ENCODE data around the gene IFITM5.

The IFITM5 gene

GRCh38 chr11:257766-258493, 41.4 kb downstream of the IFITM5 start:
- DNase-seq, result no peak

DNA sequence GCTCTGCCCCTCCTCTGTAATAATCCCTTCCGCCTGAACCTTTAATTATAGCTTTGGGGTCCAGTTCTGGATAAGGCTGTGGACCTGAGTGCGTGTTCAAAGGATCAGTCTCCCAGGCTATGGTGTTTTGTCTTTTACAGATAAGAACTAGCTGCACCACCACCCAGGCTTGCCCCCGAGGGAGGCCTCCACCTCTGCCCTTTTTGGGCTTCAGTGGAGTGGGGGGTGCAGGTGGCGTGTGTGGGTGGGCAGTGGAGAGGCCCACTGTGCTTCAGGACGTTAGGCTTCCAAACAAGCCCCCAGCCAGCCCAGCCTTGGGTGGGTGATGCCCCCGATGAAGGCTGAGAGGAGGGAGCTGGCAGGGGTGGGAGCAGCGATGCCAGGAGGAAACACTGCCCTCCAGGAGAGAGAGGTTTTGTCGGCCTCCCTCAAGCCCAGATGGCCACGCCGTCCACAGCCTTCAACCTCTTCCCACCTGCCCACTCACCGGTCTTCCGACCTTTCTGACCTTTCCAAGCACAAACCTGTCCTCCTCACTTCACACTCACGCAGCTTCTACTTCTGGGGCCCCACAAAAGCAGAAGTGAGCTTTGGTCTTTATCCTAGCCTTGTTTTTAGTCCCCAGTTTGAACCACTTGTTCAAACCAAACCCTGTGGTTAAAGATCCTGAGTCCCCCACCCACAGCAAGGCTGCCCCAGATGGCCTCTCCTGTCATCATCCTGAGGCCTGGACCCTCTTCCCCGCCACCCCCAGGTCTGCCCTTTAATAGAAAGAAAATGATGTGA, 42.2 kb downstream of the IFITM5 start:
- no peak for DNase-seq

DNA sequence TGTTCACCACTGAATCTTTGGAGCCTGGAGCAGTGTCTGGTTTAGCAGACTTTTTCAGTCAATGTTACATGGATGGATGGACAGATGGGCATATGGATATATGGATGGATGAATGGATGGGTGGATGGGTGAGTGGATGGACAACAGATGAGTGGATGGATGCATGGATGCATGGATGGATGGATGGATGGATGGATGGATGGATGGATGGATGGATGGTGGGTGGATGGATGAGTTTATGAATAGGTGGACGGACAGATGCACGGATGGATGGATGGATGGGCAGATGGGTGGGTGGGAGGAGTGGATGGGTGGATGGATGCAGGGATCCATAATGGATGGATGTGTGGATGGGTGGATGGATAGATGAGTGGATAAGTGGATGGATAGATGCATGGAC, 43.5 kb downstream of the IFITM5 start:
- DNase-seq, result no peak

DNA sequence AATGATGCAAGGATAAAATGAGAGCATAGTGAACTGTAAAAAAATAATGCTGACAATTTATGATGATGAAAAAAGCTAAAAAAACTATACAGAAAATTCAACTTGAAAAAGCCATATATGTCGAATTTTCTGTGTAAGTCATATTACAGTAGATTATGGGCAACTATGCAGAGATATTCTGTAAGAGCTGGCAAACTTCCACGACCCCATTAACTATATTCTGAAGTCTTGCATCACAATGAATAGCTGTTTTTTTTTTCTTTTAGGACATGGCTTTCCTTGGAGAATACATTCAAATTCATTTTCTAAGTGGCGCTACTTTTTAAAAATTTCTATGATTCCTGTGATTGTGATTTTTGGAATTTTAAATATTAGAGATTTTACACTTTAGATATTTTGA, 44.1 kb downstream of the IFITM5 start:
- DNase-seq, result no peak

- no peak for DNase-seq
Measured at GRCh38 chr11:253886-254270, 45.4 kb downstream of the IFITM5 start.

DNA sequence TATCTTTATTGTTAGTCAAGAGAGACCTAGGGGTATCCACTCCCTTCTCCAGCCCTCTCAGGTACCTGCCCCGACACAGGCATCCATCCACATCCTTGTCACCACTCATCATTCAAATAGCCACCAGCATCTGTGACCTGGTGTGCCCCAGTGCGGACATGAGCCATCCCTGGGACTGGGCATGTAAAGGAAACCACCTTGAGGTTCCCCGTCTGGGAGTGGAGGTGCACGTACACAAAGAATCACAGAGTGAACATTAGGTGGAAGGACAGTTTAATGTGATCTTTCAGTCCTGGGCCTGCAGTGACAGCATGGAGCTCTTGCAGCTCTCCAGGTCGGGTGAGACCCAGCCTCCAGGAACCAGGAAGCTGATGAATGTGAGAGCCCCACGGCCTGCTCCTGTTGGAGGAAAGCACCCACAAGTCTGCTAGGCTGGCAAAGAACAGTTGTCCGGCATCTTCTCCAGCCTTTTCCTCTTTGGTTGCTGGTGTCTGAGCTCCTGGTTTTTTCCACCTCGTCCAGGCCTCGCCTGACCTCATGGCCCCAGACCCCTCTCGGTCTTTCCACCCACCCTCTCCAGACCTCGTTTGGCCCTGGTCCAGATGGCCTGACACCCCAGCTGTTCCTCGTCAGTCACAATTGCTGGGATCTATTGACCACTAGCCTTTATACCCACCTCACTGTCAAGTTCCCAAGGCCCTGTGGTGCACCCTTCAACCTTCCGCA, 46.0 kb downstream of the IFITM5 start:
- DNase-seq, result no peak

DNA sequence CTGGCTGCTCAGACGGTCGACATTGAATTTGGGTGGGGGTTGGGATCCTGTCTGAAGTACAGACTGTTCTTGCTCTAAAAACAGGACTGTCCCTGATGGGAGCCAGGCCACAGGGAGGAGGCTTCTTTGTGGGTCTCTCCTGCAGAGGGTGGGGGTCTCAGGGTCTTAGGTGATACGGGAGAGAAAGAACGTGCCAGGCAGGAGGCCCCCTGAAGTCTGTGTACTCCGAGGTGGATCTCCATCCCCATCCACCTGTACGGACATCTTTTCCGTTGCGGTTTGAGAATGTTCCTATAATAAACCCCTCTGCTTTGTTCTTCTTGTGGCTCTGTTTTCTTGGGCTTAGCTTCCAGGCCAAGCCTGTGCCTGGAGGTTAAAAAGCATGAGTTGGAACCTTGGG, 46.7 kb downstream of the IFITM5 start:
- no peak for DNase-seq

GRCh38 chr11:251550-251949, 47.8 kb downstream of the IFITM5 start:
- peak; percentile 54 for DNase-seq

GRCh38 chr11:250740-251299, 48.5 kb downstream of the IFITM5 start:
- peak; percentile 89 for DNase-seq

GRCh38 chr11:250274-250673, 49.1 kb downstream of the IFITM5 start:
- DNase-seq, result peak; percentile 49

DNA sequence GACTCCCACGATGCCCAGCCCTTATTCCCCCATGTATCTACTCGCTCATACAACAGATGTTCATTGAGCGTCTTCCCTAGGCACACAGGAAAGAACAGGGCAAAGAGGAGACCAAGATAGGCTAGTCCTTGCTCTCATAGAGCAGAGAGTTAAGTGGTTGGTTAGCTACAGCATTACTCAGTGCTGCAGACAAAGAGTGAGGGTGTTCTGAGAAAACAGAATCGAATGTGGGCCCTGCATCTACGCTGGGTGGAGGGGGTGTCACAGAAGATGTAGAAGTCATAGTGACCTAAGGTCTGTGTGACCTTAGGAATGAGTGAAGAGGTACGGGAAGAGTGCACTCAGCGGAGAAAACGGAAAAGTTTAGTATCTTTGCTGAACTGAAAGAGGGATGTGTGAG, 50.3 kb downstream of the IFITM5 start:
- DNase-seq, result peak; percentile 49
